A673 (cell line): Measurements from ENCODE around the gene PUS3.
"Not testable (repeated sequence)": the region's sequence is repeated elsewhere in the genome, so short reads cannot be mapped to it uniquely, and the experiment has no call there.

Experiments used
- CTCF ChIP-seq: fragments of 300-800, 200-600 bp; sonication (generic); conservative IDR thresholded peaks from 2 replicates; pipeline ENCODE4 v1.5.1; 2017; ENCODE audit warnings: low read depth, mild to moderate bottlenecking, antibody characterized with exemption, low read length, moderate library complexity, mixed read lengths
- EZH2 ChIP-seq: fragments of 200-600 bp; sonication (generic); IDR thresholded peaks from 2 replicates; pipeline ENCODE4 v1.6.1; 2017; ENCODE audit warnings: borderline replicate concordance, low read depth, mild to moderate bottlenecking, mixed read lengths, antibody characterized with exemption, low read length; ENCODE audit not compliant: poor library complexity, severe bottlenecking

GRCh38 chr11:125857670-125858069, 45.3 kb downstream of the PUS3 start:
- not testable (repeated sequence) for TF ChIP-seq CTCF, EZH2
